ENCODE measurements around the gene SLC7A7. TPM values are rescaled to one million over a fixed set of nuclear protein-coding genes. Genes with fewer than 3 reads are reported as not detected.
A peak's percentile ranks its signal among the peaks of the same experiment; 100 is the strongest.

The SLC7A7 gene
- total RNA-seq, 1 donor, result 4.3 TPM

- DNase-seq (ENCODE audit: insufficient read length, low spot score, missing footprints), result peak; percentile 91
- Histone ChIP-seq H2AFZ (ENCODE audit: low read length) (no peak overlapping the region), H3K4me2 (ENCODE audit: insufficient read depth, low read length) (peak overlapping the region; percentile 88), H3K4me3 (ENCODE audit: insufficient read depth, low read length) (peak overlapping the region; percentile 96), H3K4me1 (ENCODE audit: insufficient read depth, low read length) (peaks cover 25% of the 10 kb centered on the region), H3K27ac (ENCODE audit: low read depth, low read length) (peak overlapping the region; percentile 97), H3K27me3 (ENCODE audit: insufficient read depth, low read length) (no peaks in the 10 kb centered on the region), H3K9me3 (ENCODE audit: low read depth, low read length) (no peaks in the 10 kb centered on the region), H3K79me2 (ENCODE audit: insufficient read depth, low read length) (peaks cover 66% of the 10 kb centered on the region), H4K20me1 (ENCODE audit: insufficient read depth, low read length) (peaks cover 13% of the 10 kb centered on the region), H3K36me3 (ENCODE audit: insufficient read depth, low read length) (peaks cover 33% of the 10 kb centered on the region)
- no peak for TF ChIP-seq CTCF (IDR thresholded peaks at IDR 0.05; ENCODE audit: extremely low read depth, low read depth, low read length)
Observed at GRCh38 chr14:22837114-22837749, 22.0 kb upstream of the SLC7A7 start.

- Histone ChIP-seq H4K20me1 (ENCODE audit: insufficient read depth, low read length) (peaks cover 11% of the 10 kb centered on the region), H3K36me3 (ENCODE audit: insufficient read depth, low read length) (peaks cover 33% of the 10 kb centered on the region), H3K27ac (ENCODE audit: low read depth, low read length) (peak within 1 kb of the TSS; percentile 97), H2AFZ (ENCODE audit: low read length) (peak within 1 kb of the TSS; percentile 40), H3K27me3 (ENCODE audit: insufficient read depth, low read length) (no peaks in the 10 kb centered on the region), H3K4me1 (ENCODE audit: insufficient read depth, low read length) (peaks cover 25% of the 10 kb centered on the region), H3K4me3 (ENCODE audit: insufficient read depth, low read length) (peak within 1 kb of the TSS; percentile 96), H3K4me2 (ENCODE audit: insufficient read depth, low read length) (peak within 1 kb of the TSS; percentile 88), H3K79me2 (ENCODE audit: insufficient read depth, low read length) (peaks cover 64% of the 10 kb centered on the region), H3K9me3 (ENCODE audit: low read depth, low read length) (no peaks in the 10 kb centered on the region)
- peak; percentile 55 for TF ChIP-seq CTCF (IDR thresholded peaks at IDR 0.05; ENCODE audit: extremely low read depth, low read depth, low read length)
- peak; percentile 99 for DNase-seq (ENCODE audit: insufficient read length, low spot score, missing footprints)
Observed at GRCh38 chr14:22836301-22837113, 21.3 kb upstream of the SLC7A7 start, which contains the start of gene MMP14. TSS of gene MMP14 (plus strand) at chr14:22836585. CDS start at chr14:22836818, 233 bp downstream.

- peak overlapping the region; percentile 88 for H3K4me2 ChIP-seq (ENCODE audit: insufficient read depth, low read length)
Observed at GRCh38 chr14:22835505-22835904, 20.3 kb upstream of the SLC7A7 start.

More at GRCh38 chr14:22835505-22835904, 20.3 kb upstream of the SLC7A7 start:
- TF ChIP-seq CTCF (IDR thresholded peaks at IDR 0.05; ENCODE audit: extremely low read depth, low read depth, low read length), result no peak
- peak overlapping the region; percentile 97 for H3K27ac ChIP-seq (ENCODE audit: low read depth, low read length)
- H3K79me2 ChIP-seq (ENCODE audit: insufficient read depth, low read length), result peaks cover 63% of the 10 kb centered on the region
- peak; percentile 31 for DNase-seq (ENCODE audit: insufficient read length, low spot score, missing footprints)
- peaks cover 11% of the 10 kb centered on the region for H4K20me1 ChIP-seq (ENCODE audit: insufficient read depth, low read length)
- no peak overlapping the region for H2AFZ ChIP-seq (ENCODE audit: low read length)
- no peaks in the 10 kb centered on the region for H3K27me3 ChIP-seq (ENCODE audit: insufficient read depth, low read length)
- H3K4me3 ChIP-seq (ENCODE audit: insufficient read depth, low read length), result no peak overlapping the region
- no peaks in the 10 kb centered on the region for H3K9me3 ChIP-seq (ENCODE audit: low read depth, low read length)
- H3K36me3 ChIP-seq (ENCODE audit: insufficient read depth, low read length), result peaks cover 26% of the 10 kb centered on the region
- peaks cover 29% of the 10 kb centered on the region for H3K4me1 ChIP-seq (ENCODE audit: insufficient read depth, low read length)

Data from osteoblast (primary cell).